Keratinocyte (primary cell): ENCODE measurements around the gene RSRC2. TPM values are rescaled to one million over a fixed set of nuclear protein-coding genes. Genes with fewer than 3 reads are reported as not detected.

Experiments used
- DNase-seq: peaks from one replicate; pipeline ENCODE4 v3.0.0-alpha.2; 2011; ENCODE audit warnings: low read depth, missing footprints, low spot score
- FAIRE-seq: peaks from 2 replicates; lab custom pipeline; 2011; peaks lifted over from hg19 to GRCh38; lab: Jason Lieb, UNC
- H2AFZ ChIP-seq: 2 replicates; pipeline ENCODE4 v1.6.0; 2012; ENCODE audit warnings: low read length, control low read depth, inconsistent platforms; ENCODE audit not compliant: control insufficient read depth
- H3K27ac ChIP-seq: 2 replicates; pipeline ENCODE4 v1.5.1; 2011; ENCODE audit warnings: low read length; ENCODE audit not compliant: control insufficient read depth, insufficient read depth
- H3K27me3 ChIP-seq: 3 replicates; pipeline ENCODE4 v1.6.0; 2011; ENCODE audit warnings: low read length; ENCODE audit not compliant: control insufficient read depth, insufficient read depth; ENCODE audit errors: extremely low read depth
- H3K36me3 ChIP-seq, 2 experiments: 2 replicates in 1 of 2; 3 replicates in 1 of 2; pipeline ENCODE4 v1.5.1; 2011; ENCODE audit warnings: low read length in 2 of 2, mild to moderate bottlenecking in 1 of 2; ENCODE audit not compliant: control insufficient read depth in 2 of 2, insufficient read depth in 2 of 2; ENCODE audit errors: extremely low read depth in 1 of 2
- H3K4me1 ChIP-seq: 3 replicates; pipeline ENCODE4 v1.5.1; 2011; ENCODE audit warnings: low read length; ENCODE audit not compliant: control insufficient read depth, insufficient read depth; ENCODE audit errors: extremely low read depth
- H3K4me2 ChIP-seq: 3 replicates; pipeline ENCODE4 v1.6.0; 2011; ENCODE audit warnings: low read depth, low read length; ENCODE audit not compliant: control insufficient read depth, insufficient read depth; ENCODE audit errors: extremely low read depth
- H3K4me3 ChIP-seq, 3 experiments: fragments of 200-600 bp in 1 of 3; sonication (generic) in 1 of 3; 2 replicates in 2 of 3; 3 replicates in 1 of 3; pipeline ENCODE4 v1.5.1; 2011 to 2016; ENCODE audit warnings: low read length in 3 of 3, mild to moderate bottlenecking in 3 of 3, control low read depth in 2 of 3, inconsistent platforms in 1 of 3, low read depth in 1 of 3, mixed read lengths in 1 of 3, mixed run types in 1 of 3, moderate library complexity in 1 of 3; ENCODE audit not compliant: control insufficient read depth in 2 of 3, insufficient read depth in 2 of 3; ENCODE audit errors: extremely low read depth in 1 of 3
- H3K79me2 ChIP-seq: 2 replicates; pipeline ENCODE4 v1.6.0; 2012; ENCODE audit warnings: low read length; ENCODE audit not compliant: control insufficient read depth, insufficient read depth
- H3K9ac ChIP-seq: 3 replicates; pipeline ENCODE4 v1.6.0; 2011; ENCODE audit warnings: low read length; ENCODE audit not compliant: control insufficient read depth, insufficient read depth; ENCODE audit errors: extremely low read depth
- H3K9me1 ChIP-seq: 3 replicates; pipeline ENCODE4 v1.6.0; 2011; ENCODE audit warnings: low read length; ENCODE audit not compliant: control insufficient read depth, insufficient read depth; ENCODE audit errors: extremely low read depth
- H3K9me3 ChIP-seq: 2 replicates; pipeline ENCODE4 v1.5.1; 2012; ENCODE audit warnings: low read depth, low read length; ENCODE audit not compliant: control insufficient read depth
- H4K20me1 ChIP-seq: 3 replicates; pipeline ENCODE4 v1.6.0; 2011; ENCODE audit warnings: low read length; ENCODE audit not compliant: control insufficient read depth, insufficient read depth; ENCODE audit errors: extremely low read depth
- EZH2 ChIP-seq: IDR thresholded peaks from one replicate; pipeline ENCODE4 v1.6.1; 2012; ENCODE audit warnings: inconsistent platforms, mild to moderate bottlenecking, low read length, moderate library complexity
- dilution Hi-C: fragments of 300-500 bp; cut with MboI; formaldehyde crosslinking; loops from one replicate; pipeline ENCODE4 v1.7.0; 2020; ENCODE audit warnings: low sequenced_read_pairs; ENCODE audit not compliant: extremely low pct_ligation_motif_present
- polyA plus RNA-seq, 5 experiments: library from polyadenylated mRNA; depleted of rRNA in 3 of 5; stranded (reverse) in 3 of 5; stranded (forward) in 1 of 5; unstranded in 1 of 5; fragments of >200 nt; gene quantifications; 1 replicate in 1 of 5; 2 replicates in 3 of 5; 3 replicates in 1 of 5; pipeline versions ENCODE4 v1.2.1 to v1.2.3, GENCODE V29; 2011 to 2012; ENCODE audit warnings: missing spikeins in 2 of 5, low read depth in 1 of 5, low replicate concordance in 1 of 5
- TF ChIP-seq, protein P1 (sequence below), 3 experiments: IDR thresholded peaks in 1 of 3; conservative IDR thresholded peaks in 1 of 3; optimal IDR thresholded peaks in 1 of 3; 2 replicates in 2 of 3; 3 replicates in 1 of 3; pipeline versions ENCODE3 to v1.5.1; 2011; ENCODE audit warnings: low read length in 3 of 3, mild to moderate bottlenecking in 3 of 3, moderate library complexity in 2 of 3, control low read depth in 1 of 3, inconsistent platforms in 1 of 3; ENCODE audit not compliant: insufficient read depth in 2 of 3; ENCODE audit errors: extremely low read depth in 1 of 3

Gene RSRC2
- polyA plus RNA-seq, 1 donor (not counting 4 experiments of a cell fraction or from before 2014, with no cell fraction given): 45.6 TPM

DNA sequence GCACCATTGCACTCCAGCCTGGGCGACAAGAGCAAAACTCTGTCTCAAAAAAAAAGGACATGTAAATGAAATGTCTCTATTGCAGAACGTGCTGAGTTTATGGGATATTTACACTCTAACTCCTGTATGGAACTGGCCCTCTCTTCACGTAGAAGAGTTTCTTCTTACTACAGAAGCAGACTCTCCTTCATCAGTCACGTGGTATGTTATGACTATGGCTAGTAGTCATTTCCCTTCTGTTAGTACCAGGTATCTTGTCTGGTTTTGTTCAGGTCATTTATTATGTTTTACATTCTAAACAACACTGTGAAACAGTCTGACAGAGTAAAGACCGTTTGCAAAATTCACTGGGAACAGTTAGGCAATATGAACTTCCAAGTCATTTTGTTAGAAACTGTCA is 20.6 kb upstream of the RSRC2 start:
- FAIRE-seq: no peak
- Histone ChIP-seq H3K9me3 (no peaks in the 10 kb centered on the region), H2AFZ (no peak overlapping the region)

DNA sequence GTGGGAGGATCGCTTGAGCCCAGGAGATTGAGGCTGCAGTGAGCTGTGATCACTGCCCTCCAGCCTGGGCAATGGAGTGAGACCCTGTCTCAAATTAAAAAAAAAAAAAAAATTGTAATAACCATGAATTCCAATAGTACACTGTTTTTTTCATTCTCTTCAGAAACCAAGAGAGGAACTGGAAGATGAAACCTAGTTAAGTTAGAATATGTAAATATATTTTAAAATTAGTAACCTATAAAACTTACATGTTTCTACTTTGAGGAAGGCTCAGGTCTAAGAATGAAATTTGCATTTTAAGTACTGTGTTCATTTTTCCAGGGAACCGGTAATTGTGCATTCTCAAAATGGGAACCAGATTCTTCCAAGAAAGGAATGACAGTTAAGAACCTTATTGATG is 19.1 kb upstream of the RSRC2 start:
- no peaks in the 10 kb centered on the region for H3K4me1 ChIP-seq
- no peaks in the 10 kb centered on the region for H3K79me2 ChIP-seq
- DNase-seq: no peak
- no peak overlapping the region for H3K4me2 ChIP-seq
- dilution Hi-C loops: no loop called here
- no peak overlapping the region for H3K4me3 ChIP-seq
- no peak overlapping the region for H2AFZ ChIP-seq
- no peak overlapping the region for H3K27ac ChIP-seq
- no peaks in the 10 kb centered on the region for H3K9me3 ChIP-seq
- no peak for FAIRE-seq
- H3K36me3 ChIP-seq: peaks cover 2 to 15% of the 10 kb centered on the region in 2 experiments
- no peak overlapping the region for H3K9ac ChIP-seq
- H3K9me1 ChIP-seq: no peaks in the 10 kb centered on the region
- H3K27me3 ChIP-seq: no peaks in the 10 kb centered on the region
- no peaks in the 10 kb centered on the region for H4K20me1 ChIP-seq
- no peak for TF ChIP-seq EZH2
- TF ChIP-seq, protein P1, sequence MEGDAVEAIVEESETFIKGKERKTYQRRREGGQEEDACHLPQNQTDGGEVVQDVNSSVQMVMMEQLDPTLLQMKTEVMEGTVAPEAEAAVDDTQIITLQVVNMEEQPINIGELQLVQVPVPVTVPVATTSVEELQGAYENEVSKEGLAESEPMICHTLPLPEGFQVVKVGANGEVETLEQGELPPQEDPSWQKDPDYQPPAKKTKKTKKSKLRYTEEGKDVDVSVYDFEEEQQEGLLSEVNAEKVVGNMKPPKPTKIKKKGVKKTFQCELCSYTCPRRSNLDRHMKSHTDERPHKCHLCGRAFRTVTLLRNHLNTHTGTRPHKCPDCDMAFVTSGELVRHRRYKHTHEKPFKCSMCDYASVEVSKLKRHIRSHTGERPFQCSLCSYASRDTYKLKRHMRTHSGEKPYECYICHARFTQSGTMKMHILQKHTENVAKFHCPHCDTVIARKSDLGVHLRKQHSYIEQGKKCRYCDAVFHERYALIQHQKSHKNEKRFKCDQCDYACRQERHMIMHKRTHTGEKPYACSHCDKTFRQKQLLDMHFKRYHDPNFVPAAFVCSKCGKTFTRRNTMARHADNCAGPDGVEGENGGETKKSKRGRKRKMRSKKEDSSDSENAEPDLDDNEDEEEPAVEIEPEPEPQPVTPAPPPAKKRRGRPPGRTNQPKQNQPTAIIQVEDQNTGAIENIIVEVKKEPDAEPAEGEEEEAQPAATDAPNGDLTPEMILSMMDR (optimal IDR thresholded peaks at IDR 0.05 in 1 of 3, IDR thresholded peaks at IDR 0.05 in 1 of 3, conservative IDR thresholded peaks at IDR 0.05 in 1 of 3; ENCODE audit: extremely low read depth in 1 of 3, insufficient read depth in 2 of 3, low read length in 3 of 3): no peak

More for the DNA sequence above, 20.6 kb upstream of the RSRC2 start:
- Histone ChIP-seq H4K20me1 (no peaks in the 10 kb centered on the region), H3K36me3 (peaks cover 8 to 17% of the 10 kb centered on the region in 2 experiments), H3K9me1 (no peaks in the 10 kb centered on the region), H3K79me2 (no peaks in the 10 kb centered on the region), H3K4me1 (no peaks in the 10 kb centered on the region), H3K27ac (no peak overlapping the region), H3K9ac (no peak overlapping the region), H3K4me2 (no peak overlapping the region), H3K4me3 (no peak overlapping the region), H3K27me3 (no peaks in the 10 kb centered on the region)
- no peak for DNase-seq
- dilution Hi-C loops: no loop called here
- no peak for TF ChIP-seq EZH2
- TF ChIP-seq, protein P1 (optimal IDR thresholded peaks at IDR 0.05 in 1 of 3, IDR thresholded peaks at IDR 0.05 in 1 of 3, conservative IDR thresholded peaks at IDR 0.05 in 1 of 3; ENCODE audit: extremely low read depth in 1 of 3, insufficient read depth in 2 of 3, low read length in 3 of 3): no peak
